GM19324 (cell line): ENCODE measurements around the gene COX4I1.
A peak's percentile ranks its signal among the peaks of the same experiment; 100 is the strongest.
"Not testable (repeated sequence)": the region's sequence is repeated elsewhere in the genome, so short reads cannot be mapped to it uniquely, and the experiment has no call there.

Experiments used
- ATAC-seq: cut with Tn5 transposase; IDR thresholded peaks from one replicate; pipeline ENCODE4 v1.9.1; 2021; ENCODE audit warnings: mild to moderate bottlenecking, moderate library complexity; ENCODE audit not compliant: unreplicated experiment, low FRiP score

Gene COX4I1

GRCh38 chr16:85821390-85822135 lies 22.1 kb downstream of the COX4I1 start:
- peak; percentile 56 for ATAC-seq

- no peak for ATAC-seq
Measured at GRCh38 chr16:85822145-85822544, 22.6 kb downstream of the COX4I1 start.

GRCh38 chr16:85823328-85823920 lies 23.9 kb downstream of the COX4I1 start:
- no peak for ATAC-seq

GRCh38 chr16:85824161-85825135 lies 25.0 kb downstream of the COX4I1 start:
- ATAC-seq, result no peak

- ATAC-seq, result no peak
Measured at GRCh38 chr16:85825326-85825725, 25.8 kb downstream of the COX4I1 start.

- ATAC-seq, result no peak
Measured at GRCh38 chr16:85826686-85827247, 27.3 kb downstream of the COX4I1 start.

- ATAC-seq, result no peak
Measured at GRCh38 chr16:85828166-85828565, 28.7 kb downstream of the COX4I1 start.

GRCh38 chr16:85829171-85829719 lies 29.8 kb downstream of the COX4I1 start:
- ATAC-seq, result no peak

- no peak for ATAC-seq
Measured at GRCh38 chr16:85829751-85830445, 30.4 kb downstream of the COX4I1 start.

GRCh38 chr16:85830821-85831220 lies 31.3 kb downstream of the COX4I1 start:
- ATAC-seq, result no peak

- ATAC-seq, result no peak
Measured at GRCh38 chr16:85832570-85833218, 33.2 kb downstream of the COX4I1 start.

GRCh38 chr16:85833219-85833920 lies 33.9 kb downstream of the COX4I1 start:
- ATAC-seq, result no peak

GRCh38 chr16:85834741-85835140 lies 35.2 kb downstream of the COX4I1 start:
- ATAC-seq, result no peak

- ATAC-seq, result no peak
Measured at GRCh38 chr16:85835227-85835751, 35.8 kb downstream of the COX4I1 start.

- ATAC-seq, result no peak
Measured at GRCh38 chr16:85835956-85836705, 36.6 kb downstream of the COX4I1 start.

GRCh38 chr16:85836706-85837582 lies 37.4 kb downstream of the COX4I1 start:
- no peak for ATAC-seq

- ATAC-seq, result not testable (repeated sequence)
Measured at GRCh38 chr16:85837654-85838053, 38.2 kb downstream of the COX4I1 start.
